VCaP (cell line): Measurements from ENCODE around the gene CHRM1.

Experiments
- H3K27ac ChIP-seq: fragments of 450-650 bp; 2 replicates; pipeline ENCODE4 v1.5.1; 2017
- CTCF ChIP-seq: fragments of 450-650 bp; conservative IDR thresholded peaks from 2 replicates; pipeline ENCODE4 v1.5.1; 2017; ENCODE audit warnings: mild to moderate bottlenecking, moderate library complexity

Gene CHRM1

GRCh38 chr11:62895501-62895900 lies 25.7 kb downstream of the CHRM1 start:
- no peak for TF ChIP-seq CTCF
- peak overlapping the region; percentile 46 for H3K27ac ChIP-seq

- TF ChIP-seq CTCF: no peak
- no peak overlapping the region for H3K27ac ChIP-seq
Observed at GRCh38 chr11:62892077-62892922, 28.9 kb downstream of the CHRM1 start.

- TF ChIP-seq CTCF: no peak
- H3K27ac ChIP-seq: no peak overlapping the region
Observed at GRCh38 chr11:62889484-62890437, 31.4 kb downstream of the CHRM1 start.

- TF ChIP-seq CTCF: no peak
Observed at GRCh38 chr11:62889126-62889483, 32.1 kb downstream of the CHRM1 start.

GRCh38 chr11:62888406-62888805 lies 32.8 kb downstream of the CHRM1 start:
- no peak overlapping the region; the same call in 1 of the 2 replicates for H3K27ac ChIP-seq
- no peak for TF ChIP-seq CTCF

More at GRCh38 chr11:62889126-62889483, 32.1 kb downstream of the CHRM1 start:
- no peak overlapping the region for H3K27ac ChIP-seq

- H3K27ac ChIP-seq: no peak overlapping the region
- no peak for TF ChIP-seq CTCF
Observed at GRCh38 chr11:62885137-62885750, 35.9 kb downstream of the CHRM1 start.

- no peak for TF ChIP-seq CTCF
- H3K27ac ChIP-seq: peak overlapping the region; percentile 92
Observed at GRCh38 chr11:62883673-62884072, 37.5 kb downstream of the CHRM1 start.
